ENCODE measurements around the gene IQSEC2.

The IQSEC2 gene

DNA sequence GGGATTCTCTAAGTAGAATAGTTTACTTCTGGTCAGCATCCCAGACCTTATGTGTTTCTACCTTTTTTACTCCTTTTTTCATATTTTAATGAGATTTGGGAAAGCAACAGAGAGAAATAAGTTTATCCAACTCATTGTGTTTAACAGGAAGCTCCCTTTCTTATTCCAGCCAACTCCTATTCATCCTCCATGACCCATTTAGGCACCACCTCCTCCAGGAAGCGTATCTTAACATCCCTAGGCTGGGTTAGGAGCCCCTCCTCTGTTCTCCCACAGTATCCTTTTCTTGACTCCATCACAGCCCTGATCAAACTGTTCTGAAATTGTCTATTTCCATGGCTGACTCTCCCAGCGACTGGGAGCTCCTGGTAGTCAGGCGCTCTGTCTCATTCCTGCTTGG lies 18.8 kb upstream of the IQSEC2 start:
- TF ChIP-seq, protein P1, sequence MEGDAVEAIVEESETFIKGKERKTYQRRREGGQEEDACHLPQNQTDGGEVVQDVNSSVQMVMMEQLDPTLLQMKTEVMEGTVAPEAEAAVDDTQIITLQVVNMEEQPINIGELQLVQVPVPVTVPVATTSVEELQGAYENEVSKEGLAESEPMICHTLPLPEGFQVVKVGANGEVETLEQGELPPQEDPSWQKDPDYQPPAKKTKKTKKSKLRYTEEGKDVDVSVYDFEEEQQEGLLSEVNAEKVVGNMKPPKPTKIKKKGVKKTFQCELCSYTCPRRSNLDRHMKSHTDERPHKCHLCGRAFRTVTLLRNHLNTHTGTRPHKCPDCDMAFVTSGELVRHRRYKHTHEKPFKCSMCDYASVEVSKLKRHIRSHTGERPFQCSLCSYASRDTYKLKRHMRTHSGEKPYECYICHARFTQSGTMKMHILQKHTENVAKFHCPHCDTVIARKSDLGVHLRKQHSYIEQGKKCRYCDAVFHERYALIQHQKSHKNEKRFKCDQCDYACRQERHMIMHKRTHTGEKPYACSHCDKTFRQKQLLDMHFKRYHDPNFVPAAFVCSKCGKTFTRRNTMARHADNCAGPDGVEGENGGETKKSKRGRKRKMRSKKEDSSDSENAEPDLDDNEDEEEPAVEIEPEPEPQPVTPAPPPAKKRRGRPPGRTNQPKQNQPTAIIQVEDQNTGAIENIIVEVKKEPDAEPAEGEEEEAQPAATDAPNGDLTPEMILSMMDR (IDR thresholded peaks at IDR 0.05): no peak
- Histone ChIP-seq H3K36me3 (no peaks in the 10 kb centered on the region), H3K27me3 (no peaks in the 10 kb centered on the region), H3K27ac (no peak overlapping the region), H3K4me3 (ENCODE audit: low read depth in 1 of 2, low read length in 1 of 2) (no peak overlapping the region), H3K9me3 (no peaks in the 10 kb centered on the region), H3K4me1 (ENCODE audit: control insufficient read depth in 1 of 2, insufficient read depth in 1 of 2, low read depth in 1 of 2, low read length in 1 of 2) (no peaks in the 10 kb centered on the region)

DNA sequence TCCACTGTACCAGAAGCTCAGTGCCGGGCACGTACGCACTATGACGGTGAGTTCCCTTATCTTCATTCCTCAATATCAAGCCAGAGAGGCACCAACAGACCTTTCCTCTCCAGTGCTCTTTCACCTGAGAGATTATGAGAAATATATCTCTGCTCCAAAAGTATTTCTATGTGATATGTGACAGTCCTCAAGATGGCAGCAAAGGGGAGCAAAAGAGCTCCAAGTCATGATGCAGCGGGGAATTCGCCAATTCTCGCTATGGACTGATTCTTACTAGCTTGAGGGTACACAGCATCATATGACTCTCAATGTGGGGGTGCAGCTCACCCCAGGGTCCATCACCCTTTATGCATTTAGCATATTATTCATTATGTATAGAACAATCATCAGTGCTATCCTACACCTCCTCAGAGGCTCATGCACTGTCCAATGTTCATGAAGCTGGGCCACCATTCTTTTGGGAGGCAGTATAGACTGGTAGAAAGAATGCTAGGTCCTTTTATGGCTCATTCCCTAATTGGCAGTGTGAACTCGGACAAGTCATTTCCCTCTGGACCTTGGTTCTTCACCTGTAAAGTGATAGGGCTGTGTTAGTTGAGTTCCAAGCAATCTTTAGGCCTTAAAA lies 12.8 kb upstream of the IQSEC2 start:
- Histone ChIP-seq H3K4me1 (ENCODE audit: control insufficient read depth in 1 of 2, insufficient read depth in 1 of 2, low read depth in 1 of 2, low read length in 1 of 2) (no peaks in the 10 kb centered on the region), H3K27me3 (no peaks in the 10 kb centered on the region), H3K27ac (no peak overlapping the region), H3K4me3 (ENCODE audit: low read depth in 1 of 2, low read length in 1 of 2) (no peak overlapping the region), H3K36me3 (no peaks in the 10 kb centered on the region), H3K9me3 (no peaks in the 10 kb centered on the region)
- TF ChIP-seq, protein P1 (IDR thresholded peaks at IDR 0.05): no peak

DNA sequence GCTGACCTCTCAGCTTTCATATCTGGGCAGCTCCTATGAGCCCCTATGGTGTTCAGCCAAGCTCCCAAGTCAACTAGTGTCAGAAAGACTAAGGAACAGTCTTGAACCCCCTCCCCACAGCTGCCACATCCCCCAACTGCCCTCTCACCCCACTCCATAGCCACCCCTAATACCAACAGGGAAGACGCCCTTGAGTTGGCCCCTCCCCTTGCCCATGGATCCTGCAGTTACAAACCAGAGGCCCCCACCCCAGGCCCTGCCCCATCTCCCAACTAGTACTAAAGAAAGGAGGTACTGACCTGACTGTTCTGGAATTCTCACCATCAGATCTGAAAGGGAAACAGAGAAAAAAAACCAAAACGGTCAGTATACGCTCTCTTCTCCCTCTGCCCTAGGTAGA lies 10.2 kb upstream of the IQSEC2 start:
- Histone ChIP-seq H3K27ac (no peak overlapping the region), H3K27me3 (no peaks in the 10 kb centered on the region), H3K9me3 (no peaks in the 10 kb centered on the region), H3K4me3 (ENCODE audit: low read depth in 1 of 2, low read length in 1 of 2) (no peak overlapping the region), H3K36me3 (no peaks in the 10 kb centered on the region), H3K4me1 (ENCODE audit: control insufficient read depth in 1 of 2, insufficient read depth in 1 of 2, low read depth in 1 of 2, low read length in 1 of 2) (peaks cover 0 to 3% of the 10 kb centered on the region in 2 experiments)
- TF ChIP-seq, protein P1 (IDR thresholded peaks at IDR 0.05): no peak

DNA sequence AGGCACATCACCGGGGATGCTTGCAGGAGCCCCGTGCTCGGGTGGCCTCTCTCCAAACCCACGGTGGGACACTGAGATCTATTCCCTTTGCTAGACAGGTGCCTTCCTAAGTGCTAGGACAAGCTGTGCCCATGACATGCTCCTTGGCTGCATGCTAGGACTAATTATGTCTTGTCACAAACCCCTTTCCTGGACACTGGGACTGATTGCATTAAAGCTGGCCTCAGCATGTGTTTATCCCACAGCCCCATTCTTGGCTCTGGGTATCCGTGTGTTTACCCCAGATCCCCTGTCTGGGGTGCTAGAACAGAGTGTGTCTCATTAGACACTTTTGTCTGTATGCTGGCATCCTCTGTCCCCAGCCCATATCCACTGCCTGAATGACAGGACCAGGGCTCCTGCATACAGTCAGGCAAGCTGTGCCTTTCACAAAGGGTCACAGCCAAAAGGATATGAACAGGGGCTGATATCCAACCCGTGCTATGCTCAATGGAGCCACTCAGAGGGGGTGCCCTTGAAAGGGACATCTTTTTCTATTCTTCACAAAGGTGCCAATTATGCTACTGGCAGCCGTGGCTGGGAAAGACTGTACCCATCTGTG lies 9.2 kb upstream of the IQSEC2 start:
- H3K4me1 ChIP-seq (ENCODE audit: control insufficient read depth in 1 of 2, insufficient read depth in 1 of 2, low read depth in 1 of 2, low read length in 1 of 2): peaks cover 0 to 3% of the 10 kb centered on the region in 2 experiments
- TF ChIP-seq, protein P1 (IDR thresholded peaks at IDR 0.05): no peak
- no peaks in the 10 kb centered on the region for H3K36me3 ChIP-seq
- no peak overlapping the region for H3K4me3 ChIP-seq (ENCODE audit: low read depth in 1 of 2, low read length in 1 of 2)
- H3K27me3 ChIP-seq: no peaks in the 10 kb centered on the region
- H3K9me3 ChIP-seq: no peaks in the 10 kb centered on the region
- H3K27ac ChIP-seq: no peak overlapping the region

- Histone ChIP-seq H3K9me3 (no peaks in the 10 kb centered on the region), H3K4me1 (ENCODE audit: control insufficient read depth in 1 of 2, insufficient read depth in 1 of 2, low read depth in 1 of 2, low read length in 1 of 2) (peaks cover 0 to 3% of the 10 kb centered on the region in 2 experiments), H3K27ac (no peak overlapping the region), H3K4me3 (ENCODE audit: low read depth in 1 of 2, low read length in 1 of 2) (no peak overlapping the region), H3K27me3 (no peaks in the 10 kb centered on the region), H3K36me3 (no peaks in the 10 kb centered on the region)
- TF ChIP-seq, protein P1 (IDR thresholded peaks at IDR 0.05): no peak
These were observed 6.8 kb upstream of the IQSEC2 start for GRCh38 chrX:53288189-53288588.

Data from neutrophil (primary cell).